MM.1S (cell line): ENCODE results near the gene PKHD1.
A peak's percentile ranks its signal among the peaks of the same experiment; 100 is the strongest.

Experiments used
- DNase-seq: peaks from one replicate; pipeline ENCODE4 v3.0.0-alpha.2; 2015
- H2AFZ ChIP-seq: fragments of 300-600 bp; sonication (generic); 2 replicates; pipeline ENCODE4 v1.6.0; 2016; ENCODE audit warnings: antibody characterized with exemption, low read length
- H3F3A ChIP-seq: fragments of 300-600 bp; sonication (generic); 2 replicates; pipeline ENCODE4 v1.6.1; 2016; ENCODE audit warnings: mild to moderate bottlenecking, antibody characterized with exemption, low read length, moderate library complexity, mixed read lengths; ENCODE audit not compliant: insufficient read depth
- H3K27ac ChIP-seq: fragments of 300-600 bp; sonication (generic); 2 replicates; pipeline ENCODE4 v1.5.1; 2016; ENCODE audit warnings: mild to moderate bottlenecking, low read length
- H3K27me3 ChIP-seq: fragments of 300-600 bp; sonication (generic); replicated peaks from 2 replicates; pipeline ENCODE4 v1.6.0; 2016; ENCODE audit warnings: low read length; ENCODE audit not compliant: insufficient read depth
- H3K36me3 ChIP-seq: fragments of 300-600 bp; sonication (generic); replicated peaks from 2 replicates; pipeline ENCODE4 v1.6.1; 2016; ENCODE audit warnings: mild to moderate bottlenecking, low read length, mixed read lengths; ENCODE audit not compliant: insufficient read depth
- H3K4me1 ChIP-seq: fragments of 300-600 bp; sonication (generic); 2 replicates; pipeline ENCODE4 v1.6.1; 2016; ENCODE audit warnings: low read length, mixed read lengths
- H3K4me2 ChIP-seq: fragments of 300-600 bp; sonication (generic); 2 replicates; pipeline ENCODE4 v1.6.0; 2016; ENCODE audit warnings: low read depth, low read length
- H3K4me3 ChIP-seq: fragments of 300-600 bp; sonication (generic); 2 replicates; pipeline ENCODE4 v1.5.1; 2016; ENCODE audit warnings: low read length, mixed read lengths
- H3K79me2 ChIP-seq: fragments of 300-600 bp; sonication (generic); 2 replicates; pipeline ENCODE4 v1.6.1; 2016; ENCODE audit warnings: mixed run types, low read length, mixed read lengths
- H3K9ac ChIP-seq: fragments of 300-600 bp; sonication (generic); 2 replicates; pipeline ENCODE4 v1.6.1; 2016; ENCODE audit warnings: low read length, mixed read lengths
- H3K9me2 ChIP-seq: fragments of 300-600 bp; sonication (generic); replicated peaks from 2 replicates; pipeline ENCODE4 v1.6.1; 2016; ENCODE audit warnings: mild to moderate bottlenecking, low read length, mixed read lengths; ENCODE audit not compliant: insufficient read depth
- H3K9me3 ChIP-seq: fragments of 300-600 bp; sonication (generic); replicated peaks from 2 replicates; pipeline ENCODE4 v1.6.1; 2016; ENCODE audit warnings: mild to moderate bottlenecking, low read length, mixed read lengths; ENCODE audit not compliant: insufficient read depth
- H4K20me1 ChIP-seq: fragments of 300-600 bp; sonication (generic); 2 replicates; pipeline ENCODE4 v1.6.1; 2016; ENCODE audit warnings: mild to moderate bottlenecking, low read length, moderate library complexity, mixed read lengths; ENCODE audit not compliant: insufficient read depth
- CTCF ChIP-seq: fragments of 300-600 bp; sonication (generic); IDR thresholded peaks from 2 replicates; pipeline ENCODE4 v1.5.1; 2016; ENCODE audit warnings: antibody characterized with exemption, low read length, mixed read lengths
- EZH2 ChIP-seq: fragments of 300-600 bp; sonication (generic); optimal IDR thresholded peaks from 2 replicates; pipeline ENCODE3; 2017; ENCODE audit warnings: low read depth, mild to moderate bottlenecking, antibody characterized with exemption, low read length, mixed read lengths
- EZH2phosphoT487 ChIP-seq: fragments of 300-600 bp; sonication (generic); IDR thresholded peaks from 2 replicates; pipeline ENCODE4 v1.6.1; 2018; ENCODE audit warnings: antibody characterized with exemption, low read length

PKHD1 gene

GRCh38 chr6:51684038-51684437 is 403.4 kb downstream of the PKHD1 start:
- H3K9ac ChIP-seq, result no peak overlapping the region
- DNase-seq, result no peak
- TF ChIP-seq EZH2 (no peak), EZH2phosphoT487 (no peak), CTCF (no peak)
- no peaks in the 10 kb centered on the region for H3K27me3 ChIP-seq
- H3K4me1 ChIP-seq, result no peaks in the 10 kb centered on the region; the same call in 1 of the 2 replicates
- no peak overlapping the region for H2AFZ ChIP-seq
- 0 out of 2 replicates have a peak, but pooled peaks cover 2% of the 10 kb centered on the region for H3F3A ChIP-seq
- H3K79me2 ChIP-seq, result no peaks in the 10 kb centered on the region
- H4K20me1 ChIP-seq, result no peaks in the 10 kb centered on the region
- H3K9me3 ChIP-seq, result no peaks in the 10 kb centered on the region
- no peak overlapping the region for H3K4me2 ChIP-seq
- H3K27ac ChIP-seq, result no peak overlapping the region
- H3K36me3 ChIP-seq, result no peaks in the 10 kb centered on the region
- H3K9me2 ChIP-seq, result no peaks in the 10 kb centered on the region
- no peak overlapping the region for H3K4me3 ChIP-seq

- 0 out of 2 replicates have a peak, but pooled peaks cover 3% of the 10 kb centered on the region for H3F3A ChIP-seq
- peak; percentile 31 for DNase-seq
- H3K36me3 ChIP-seq, result no peaks in the 10 kb centered on the region
- no peak overlapping the region for H3K9ac ChIP-seq
- no peak overlapping the region for H3K4me3 ChIP-seq
- no peaks in the 10 kb centered on the region for H3K27me3 ChIP-seq
- H3K4me1 ChIP-seq, result no peaks in the 10 kb centered on the region; the same call in 1 of the 2 replicates
- H3K4me2 ChIP-seq, result peak overlapping the region; percentile 6; the same call in 1 of the 2 replicates
- H3K9me3 ChIP-seq, result no peaks in the 10 kb centered on the region
- no peaks in the 10 kb centered on the region for H4K20me1 ChIP-seq
- no peaks in the 10 kb centered on the region for H3K9me2 ChIP-seq
- H2AFZ ChIP-seq, result no peak overlapping the region
- TF ChIP-seq EZH2 (no peak), EZH2phosphoT487 (no peak), CTCF (no peak)
- H3K27ac ChIP-seq, result peak overlapping the region; percentile 23; the same call in 1 of the 2 replicates
- H3K79me2 ChIP-seq, result no peaks in the 10 kb centered on the region
These were observed 408.4 kb downstream of the PKHD1 start for GRCh38 chr6:51678905-51679620.

GRCh38 chr6:51678274-51678673 is 409.1 kb downstream of the PKHD1 start:
- Histone ChIP-seq H3K79me2 (no peaks in the 10 kb centered on the region), H3K4me3 (no peak overlapping the region), H3K4me1 (no peaks in the 10 kb centered on the region; the same call in 1 of the 2 replicates), H3K36me3 (no peaks in the 10 kb centered on the region), H2AFZ (no peak overlapping the region), H3K27ac (no peak overlapping the region), H3K9me3 (no peaks in the 10 kb centered on the region), H3K9me2 (no peaks in the 10 kb centered on the region), H4K20me1 (no peaks in the 10 kb centered on the region), H3F3A (0 out of 2 replicates have a peak, but pooled peaks cover 3% of the 10 kb centered on the region), H3K4me2 (no peak overlapping the region), H3K9ac (no peak overlapping the region), H3K27me3 (no peaks in the 10 kb centered on the region)
- DNase-seq, result no peak
- TF ChIP-seq EZH2 (no peak), EZH2phosphoT487 (no peak), CTCF (no peak)
